MM.1S (cell line): Measurements from ENCODE around the gene ARL15.

Experiments used
- EZH2 ChIP-seq: fragments of 300-600 bp; sonication (generic); optimal IDR thresholded peaks from 2 replicates; pipeline ENCODE3; 2017; ENCODE audit warnings: low read depth, mild to moderate bottlenecking, antibody characterized with exemption, low read length, mixed read lengths
- TF ChIP-seq, protein P1 (sequence below): fragments of 300-600 bp; sonication (generic); IDR thresholded peaks from 2 replicates; pipeline ENCODE4 v1.5.1; 2016; ENCODE audit warnings: antibody characterized with exemption, low read length, mixed read lengths

DNA sequence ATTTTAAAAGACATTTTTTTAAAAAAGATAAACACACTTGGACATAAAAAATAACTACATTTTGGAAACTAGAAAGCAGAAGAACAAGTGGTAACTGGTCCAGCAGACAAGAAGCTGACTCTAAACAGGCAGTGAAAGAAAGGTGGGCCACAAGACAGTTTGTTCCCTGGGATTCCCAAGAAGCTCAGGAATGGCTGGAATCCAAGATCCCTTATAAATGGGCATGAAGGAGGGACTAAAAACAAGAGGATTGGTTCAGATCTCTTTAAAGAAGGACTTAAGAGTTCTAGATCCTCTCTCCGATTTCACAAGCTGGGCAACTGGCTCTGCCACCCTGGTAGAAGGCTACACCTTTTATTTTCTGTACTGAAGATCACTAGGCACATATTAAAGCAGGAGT, 102.8 kb downstream of the ARL15 start:
- TF ChIP-seq, protein P1, sequence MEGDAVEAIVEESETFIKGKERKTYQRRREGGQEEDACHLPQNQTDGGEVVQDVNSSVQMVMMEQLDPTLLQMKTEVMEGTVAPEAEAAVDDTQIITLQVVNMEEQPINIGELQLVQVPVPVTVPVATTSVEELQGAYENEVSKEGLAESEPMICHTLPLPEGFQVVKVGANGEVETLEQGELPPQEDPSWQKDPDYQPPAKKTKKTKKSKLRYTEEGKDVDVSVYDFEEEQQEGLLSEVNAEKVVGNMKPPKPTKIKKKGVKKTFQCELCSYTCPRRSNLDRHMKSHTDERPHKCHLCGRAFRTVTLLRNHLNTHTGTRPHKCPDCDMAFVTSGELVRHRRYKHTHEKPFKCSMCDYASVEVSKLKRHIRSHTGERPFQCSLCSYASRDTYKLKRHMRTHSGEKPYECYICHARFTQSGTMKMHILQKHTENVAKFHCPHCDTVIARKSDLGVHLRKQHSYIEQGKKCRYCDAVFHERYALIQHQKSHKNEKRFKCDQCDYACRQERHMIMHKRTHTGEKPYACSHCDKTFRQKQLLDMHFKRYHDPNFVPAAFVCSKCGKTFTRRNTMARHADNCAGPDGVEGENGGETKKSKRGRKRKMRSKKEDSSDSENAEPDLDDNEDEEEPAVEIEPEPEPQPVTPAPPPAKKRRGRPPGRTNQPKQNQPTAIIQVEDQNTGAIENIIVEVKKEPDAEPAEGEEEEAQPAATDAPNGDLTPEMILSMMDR = no peak
- TF ChIP-seq EZH2 = no peak
